ENCODE results near the gene SPRY2. TPM values are rescaled to one million over a fixed set of nuclear protein-coding genes. Genes with fewer than 3 reads are reported as not detected.

SPRY2 gene
- total and polyA plus RNA-seq, 2 donors (not counting 3 experiments of a cell fraction or from before 2014, with no cell fraction given): 26.2 to 52.3 TPM

GRCh38 chr13:80312967-80313366, 28.0 kb downstream of the SPRY2 start:
- Histone ChIP-seq H3K4me3 (replicated peaks in 1 of 3; ENCODE audit: insufficient read depth in 1 of 3, low read depth in 1 of 3, low read length in 3 of 3) (no peak overlapping the region), H3K27me3 (ENCODE audit: control insufficient read depth in 2 of 2, insufficient read depth in 2 of 2, low read length in 2 of 2) (no peaks in the 10 kb centered on the region), H3K27ac (ENCODE audit: insufficient read depth, low read depth, low read length) (no peak overlapping the region), H3K4me1 (ENCODE audit: control insufficient read depth, extremely low read depth, insufficient read depth, low read length) (no peaks in the 10 kb centered on the region), H2AFZ (ENCODE audit: low read depth, low read length) (no peak overlapping the region), H3K79me2 (ENCODE audit: control insufficient read depth, insufficient read depth, low read length) (no peaks in the 10 kb centered on the region), H4K20me1 (replicated peaks; ENCODE audit: control insufficient read depth, extremely low read depth, insufficient read depth, low read length) (no peaks in the 10 kb centered on the region), H3K36me3 (ENCODE audit: control insufficient read depth in 2 of 2, extremely low read depth in 1 of 2, insufficient read depth in 2 of 2, low read length in 2 of 2) (no peaks in the 10 kb centered on the region), H3K9me3 (replicated peaks; ENCODE audit: control insufficient read depth, insufficient read depth, low read length) (no peaks in the 10 kb centered on the region), H3K4me2 (ENCODE audit: insufficient read depth, low read length) (no peak overlapping the region), H3K9me1 (replicated peaks; ENCODE audit: control insufficient read depth, extremely low read depth, insufficient read depth, low read length) (no peaks in the 10 kb centered on the region), H3K9ac (replicated peaks; ENCODE audit: extremely low read depth, insufficient read depth, low read length) (no peak overlapping the region)
- FAIRE-seq (no peak), DNase-seq (ENCODE audit: low read depth, low spot score) (no peak)
- dilution Hi-C loops (cut with MboI; ENCODE audit: extremely low pct_ligation_motif_present, low sequenced_read_pairs): no loop called here
- ChIA-PET CTCF (interaction anchor here (1.4 kb wide), 1 partner anchor 634 kb away, joined by 3 read pairs; no protein-coding TSS in a partner anchor), POLR2A (no interaction called here)
- no peak for TF ChIP-seq JUN (IDR thresholded peaks at IDR 0.05; ENCODE audit: borderline replicate concordance, insufficient read depth, insufficient read length, low read depth)
- TF ChIP-seq MYC (IDR thresholded peaks at IDR 0.05; ENCODE audit: low read depth, low read length): no peak
- no peak for TF ChIP-seq GATA2 (IDR thresholded peaks at IDR 0.05; ENCODE audit: insufficient read depth, insufficient read length, low read depth, low read length)
- TF ChIP-seq MAX (IDR thresholded peaks at IDR 0.05; ENCODE audit: insufficient read depth, insufficient read length): no peak
- no peak for TF ChIP-seq POLR2A (IDR thresholded peaks at IDR 0.05; ENCODE audit: low read depth, low read length)
- no peak for TF ChIP-seq EZH2 (IDR thresholded peaks at IDR 0.05; ENCODE audit: borderline replicate concordance, low read depth, low read length, severe bottlenecking)
- no peak for TF ChIP-seq POLR2AphosphoS5 (IDR thresholded peaks at IDR 0.05; ENCODE audit: insufficient read depth, low read depth, low read length)
- TF ChIP-seq CTCF (IDR thresholded peaks at IDR 0.05; ENCODE audit: extremely low read depth in 1 of 2, insufficient read depth in 1 of 2, low read depth in 1 of 2, low read length in 2 of 2): no peak
- TF ChIP-seq FOS (IDR thresholded peaks at IDR 0.05; ENCODE audit: borderline replicate concordance, insufficient read depth, low read length): no peak
- BruUV-seq (replicated peaks): no TSS peak
- intact Hi-C loops (cut with micrococcal nuclease): no loop called here
